ENCODE data around the gene CLDND2.

CLDND2 gene

GRCh38 chr19:51372649-51373504, 4.1 kb upstream of the CLDND2 start, which contains the start of gene NKG7:
TSS of gene NKG7 (minus strand) at chr19:51372654. CDS start at chr19:51372535, 119 bp downstream.
- Histone ChIP-seq H3K9me3 (ENCODE audit: control insufficient read depth, low read length) (no peaks in the 10 kb centered on the region), H3K4me1 (ENCODE audit: control insufficient read depth, insufficient read depth, low read length) (peaks cover 7% of the 10 kb centered on the region), H3K4me3 (ENCODE audit: low read length) (no peak within 1 kb of the TSS), H3K9ac (ENCODE audit: low read length) (no peak within 1 kb of the TSS), H3K27me3 (ENCODE audit: control insufficient read depth, insufficient read depth, low read length) (no peaks in the 10 kb centered on the region), H3K36me3 (ENCODE audit: control insufficient read depth, insufficient read depth, low read length) (no peaks in the 10 kb centered on the region)

- Histone ChIP-seq H3K27me3 (ENCODE audit: control insufficient read depth, insufficient read depth, low read length) (no peaks in the 10 kb centered on the region), H3K36me3 (ENCODE audit: control insufficient read depth, insufficient read depth, low read length) (no peaks in the 10 kb centered on the region), H3K9me3 (ENCODE audit: control insufficient read depth, low read length) (no peaks in the 10 kb centered on the region), H3K9ac (ENCODE audit: low read length) (no peak overlapping the region), H3K4me1 (ENCODE audit: control insufficient read depth, insufficient read depth, low read length) (peaks cover 7% of the 10 kb centered on the region), H3K4me3 (ENCODE audit: low read length) (no peak overlapping the region)
Observed at GRCh38 chr19:51372021-51372648, 3.3 kb upstream of the CLDND2 start.

GRCh38 chr19:51371186-51371690, 2.4 kb upstream of the CLDND2 start:
- Histone ChIP-seq H3K4me3 (ENCODE audit: low read length) (no peak overlapping the region), H3K9ac (ENCODE audit: low read length) (no peak overlapping the region), H3K36me3 (ENCODE audit: control insufficient read depth, insufficient read depth, low read length) (no peaks in the 10 kb centered on the region), H3K9me3 (ENCODE audit: control insufficient read depth, low read length) (no peaks in the 10 kb centered on the region), H3K27me3 (ENCODE audit: control insufficient read depth, insufficient read depth, low read length) (no peaks in the 10 kb centered on the region), H3K4me1 (ENCODE audit: control insufficient read depth, insufficient read depth, low read length) (peaks cover 13% of the 10 kb centered on the region)

GRCh38 chr19:51370230-51370629, 1.4 kb upstream of the CLDND2 start:
- Histone ChIP-seq H3K4me3 (ENCODE audit: low read length) (no peak overlapping the region), H3K27me3 (ENCODE audit: control insufficient read depth, insufficient read depth, low read length) (no peaks in the 10 kb centered on the region), H3K9ac (ENCODE audit: low read length) (no peak overlapping the region), H3K4me1 (ENCODE audit: control insufficient read depth, insufficient read depth, low read length) (peaks cover 13% of the 10 kb centered on the region), H3K36me3 (ENCODE audit: control insufficient read depth, insufficient read depth, low read length) (no peaks in the 10 kb centered on the region), H3K9me3 (ENCODE audit: control insufficient read depth, low read length) (no peaks in the 10 kb centered on the region)

- H3K36me3 ChIP-seq (ENCODE audit: control insufficient read depth, insufficient read depth, low read length): no peaks in the 10 kb centered on the region
- H3K27me3 ChIP-seq (ENCODE audit: control insufficient read depth, insufficient read depth, low read length): no peaks in the 10 kb centered on the region
- peak overlapping the region; percentile 95 for H3K4me3 ChIP-seq (ENCODE audit: low read length)
- H3K4me1 ChIP-seq (ENCODE audit: control insufficient read depth, insufficient read depth, low read length): peaks cover 33% of the 10 kb centered on the region
- H3K9ac ChIP-seq (ENCODE audit: low read length): peak overlapping the region; percentile 91
- no peaks in the 10 kb centered on the region for H3K9me3 ChIP-seq (ENCODE audit: control insufficient read depth, low read length)
Observed at GRCh38 chr19:51367565-51368365, 1.0 kb downstream of the CLDND2 start.

- Histone ChIP-seq H3K36me3 (ENCODE audit: control insufficient read depth, insufficient read depth, low read length) (no peaks in the 10 kb centered on the region), H3K4me3 (ENCODE audit: low read length) (peak overlapping the region; percentile 95), H3K27me3 (ENCODE audit: control insufficient read depth, insufficient read depth, low read length) (no peaks in the 10 kb centered on the region), H3K9me3 (ENCODE audit: control insufficient read depth, low read length) (no peaks in the 10 kb centered on the region), H3K9ac (ENCODE audit: low read length) (peak overlapping the region; percentile 91), H3K4me1 (ENCODE audit: control insufficient read depth, insufficient read depth, low read length) (peaks cover 39% of the 10 kb centered on the region)
Observed at GRCh38 chr19:51367255-51367564, 1.6 kb downstream of the CLDND2 start.

GRCh38 chr19:51366389-51367254, 2.2 kb downstream of the CLDND2 start:
- Histone ChIP-seq H3K4me1 (ENCODE audit: control insufficient read depth, insufficient read depth, low read length) (peaks cover 43% of the 10 kb centered on the region), H3K4me3 (ENCODE audit: low read length) (peak overlapping the region; percentile 95)

GRCh38 chr19:51365965-51366388, 2.8 kb downstream of the CLDND2 start, which contains the start of gene ETFB:
TSS of gene ETFB (minus strand) at chr19:51366388. CDS start at chr19:51366326, 62 bp downstream.
- Histone ChIP-seq H3K4me3 (ENCODE audit: low read length) (peak within 1 kb of the TSS; percentile 95), H3K9ac (ENCODE audit: low read length) (peak within 1 kb of the TSS; percentile 94), H3K36me3 (ENCODE audit: control insufficient read depth, insufficient read depth, low read length) (no peaks in the 10 kb centered on the region), H3K4me1 (ENCODE audit: control insufficient read depth, insufficient read depth, low read length) (peaks cover 43% of the 10 kb centered on the region), H3K27me3 (ENCODE audit: control insufficient read depth, insufficient read depth, low read length) (no peaks in the 10 kb centered on the region), H3K9me3 (ENCODE audit: control insufficient read depth, low read length) (no peaks in the 10 kb centered on the region)

More at GRCh38 chr19:51366389-51367254, 2.2 kb downstream of the CLDND2 start:
- Histone ChIP-seq H3K9me3 (ENCODE audit: control insufficient read depth, low read length) (no peaks in the 10 kb centered on the region), H3K9ac (ENCODE audit: low read length) (peak overlapping the region; percentile 94), H3K36me3 (ENCODE audit: control insufficient read depth, insufficient read depth, low read length) (no peaks in the 10 kb centered on the region), H3K27me3 (ENCODE audit: control insufficient read depth, insufficient read depth, low read length) (no peaks in the 10 kb centered on the region)

- Histone ChIP-seq H3K27me3 (ENCODE audit: control insufficient read depth, insufficient read depth, low read length) (no peaks in the 10 kb centered on the region), H3K9me3 (ENCODE audit: control insufficient read depth, low read length) (no peaks in the 10 kb centered on the region), H3K36me3 (ENCODE audit: control insufficient read depth, insufficient read depth, low read length) (no peaks in the 10 kb centered on the region), H3K4me3 (ENCODE audit: low read length) (peak overlapping the region; percentile 80), H3K4me1 (ENCODE audit: control insufficient read depth, insufficient read depth, low read length) (peaks cover 43% of the 10 kb centered on the region), H3K9ac (ENCODE audit: low read length) (peak overlapping the region; percentile 94)
Observed at GRCh38 chr19:51365211-51365964, 3.4 kb downstream of the CLDND2 start.

- H3K4me1 ChIP-seq (ENCODE audit: control insufficient read depth, insufficient read depth, low read length): peaks cover 43% of the 10 kb centered on the region
- no peak overlapping the region for H3K9ac ChIP-seq (ENCODE audit: low read length)
- no peak overlapping the region for H3K4me3 ChIP-seq (ENCODE audit: low read length)
- no peaks in the 10 kb centered on the region for H3K36me3 ChIP-seq (ENCODE audit: control insufficient read depth, insufficient read depth, low read length)
- H3K9me3 ChIP-seq (ENCODE audit: control insufficient read depth, low read length): no peaks in the 10 kb centered on the region
- H3K27me3 ChIP-seq (ENCODE audit: control insufficient read depth, insufficient read depth, low read length): no peaks in the 10 kb centered on the region
Observed at GRCh38 chr19:51364200-51365106, 4.3 kb downstream of the CLDND2 start.
